ENCODE measurements around the gene IL18BP. TPM values are rescaled to one million over a fixed set of nuclear protein-coding genes. Genes with fewer than 3 reads are reported as not detected.

The IL18BP gene
- total RNA-seq, 1 donor from 2014 or later: 1.0 TPM

DNA sequence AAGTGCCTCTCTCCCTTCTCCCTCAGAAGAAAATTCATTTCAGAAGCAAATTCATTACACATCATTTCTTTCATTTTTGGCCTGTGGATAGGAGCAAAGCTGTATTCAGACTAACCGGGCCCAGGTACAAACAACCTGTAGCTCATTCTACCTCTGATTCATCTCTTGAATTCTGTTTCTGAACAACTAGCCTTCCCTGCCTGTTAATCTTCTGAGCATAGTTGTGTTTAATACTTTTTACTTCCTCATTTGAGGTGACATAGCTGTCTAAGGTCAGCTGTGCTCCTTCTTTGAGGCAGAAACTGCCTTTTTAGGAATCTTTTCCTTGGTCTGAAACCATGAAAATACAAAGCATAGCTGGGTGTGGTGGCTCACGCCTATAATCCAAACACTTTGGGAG, 12.6 kb upstream of the IL18BP start:
- no peak overlapping the region for H3K4me3 ChIP-seq (ENCODE audit: low read depth, low read length)
- no peak for DNase-seq (ENCODE audit: low read depth)
- TF ChIP-seq, protein P1, sequence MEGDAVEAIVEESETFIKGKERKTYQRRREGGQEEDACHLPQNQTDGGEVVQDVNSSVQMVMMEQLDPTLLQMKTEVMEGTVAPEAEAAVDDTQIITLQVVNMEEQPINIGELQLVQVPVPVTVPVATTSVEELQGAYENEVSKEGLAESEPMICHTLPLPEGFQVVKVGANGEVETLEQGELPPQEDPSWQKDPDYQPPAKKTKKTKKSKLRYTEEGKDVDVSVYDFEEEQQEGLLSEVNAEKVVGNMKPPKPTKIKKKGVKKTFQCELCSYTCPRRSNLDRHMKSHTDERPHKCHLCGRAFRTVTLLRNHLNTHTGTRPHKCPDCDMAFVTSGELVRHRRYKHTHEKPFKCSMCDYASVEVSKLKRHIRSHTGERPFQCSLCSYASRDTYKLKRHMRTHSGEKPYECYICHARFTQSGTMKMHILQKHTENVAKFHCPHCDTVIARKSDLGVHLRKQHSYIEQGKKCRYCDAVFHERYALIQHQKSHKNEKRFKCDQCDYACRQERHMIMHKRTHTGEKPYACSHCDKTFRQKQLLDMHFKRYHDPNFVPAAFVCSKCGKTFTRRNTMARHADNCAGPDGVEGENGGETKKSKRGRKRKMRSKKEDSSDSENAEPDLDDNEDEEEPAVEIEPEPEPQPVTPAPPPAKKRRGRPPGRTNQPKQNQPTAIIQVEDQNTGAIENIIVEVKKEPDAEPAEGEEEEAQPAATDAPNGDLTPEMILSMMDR (conservative IDR thresholded peaks at IDR 0.05; ENCODE audit: low read depth, low read length): no peak

DNA sequence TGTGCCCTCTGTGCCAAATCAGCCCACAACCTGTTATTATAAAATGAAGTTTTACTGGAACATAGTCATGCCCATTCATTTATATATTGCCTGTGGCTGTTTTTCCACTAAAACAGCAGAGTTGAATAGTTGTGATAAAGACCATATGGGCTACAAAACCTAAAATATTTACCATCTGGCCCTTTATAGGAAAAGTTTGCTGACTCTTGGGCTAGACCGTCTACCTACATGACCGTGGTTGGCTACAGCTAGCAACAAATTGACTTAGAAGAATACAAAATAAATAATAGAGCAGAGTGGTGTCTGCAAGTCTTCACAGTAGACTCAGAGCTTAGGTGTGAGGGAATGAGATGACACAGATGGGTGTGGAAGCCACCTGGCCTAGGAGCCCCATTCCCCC, 11.2 kb upstream of the IL18BP start:
- TF ChIP-seq, protein P1 (conservative IDR thresholded peaks at IDR 0.05; ENCODE audit: low read depth, low read length): no peak
- H3K4me3 ChIP-seq (ENCODE audit: low read depth, low read length): no peak overlapping the region
- no peak for DNase-seq (ENCODE audit: low read depth)

DNA sequence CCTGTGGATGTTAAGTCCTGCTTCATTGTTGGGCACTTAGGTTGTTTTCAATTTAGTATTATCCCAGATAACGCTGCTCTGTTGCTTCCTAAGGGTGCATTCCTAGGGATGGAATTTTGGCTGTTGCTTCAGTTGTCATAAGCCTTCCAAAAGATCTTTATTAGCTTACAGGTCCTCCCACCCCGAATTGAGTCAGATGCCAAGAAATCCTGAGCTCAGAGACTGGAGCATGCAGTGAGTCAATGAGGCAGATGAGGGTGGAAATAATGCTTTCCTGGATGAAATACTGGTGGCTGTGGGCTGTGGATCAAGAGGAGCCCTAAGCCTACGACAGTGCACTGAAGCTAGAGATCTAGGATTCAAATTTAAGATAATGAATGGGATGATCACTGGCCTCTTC, 10.7 kb upstream of the IL18BP start:
- TF ChIP-seq, protein P1 (conservative IDR thresholded peaks at IDR 0.05; ENCODE audit: low read depth, low read length): no peak
- DNase-seq (ENCODE audit: low read depth): no peak
- H3K4me3 ChIP-seq (ENCODE audit: low read depth, low read length): no peak overlapping the region

DNA sequence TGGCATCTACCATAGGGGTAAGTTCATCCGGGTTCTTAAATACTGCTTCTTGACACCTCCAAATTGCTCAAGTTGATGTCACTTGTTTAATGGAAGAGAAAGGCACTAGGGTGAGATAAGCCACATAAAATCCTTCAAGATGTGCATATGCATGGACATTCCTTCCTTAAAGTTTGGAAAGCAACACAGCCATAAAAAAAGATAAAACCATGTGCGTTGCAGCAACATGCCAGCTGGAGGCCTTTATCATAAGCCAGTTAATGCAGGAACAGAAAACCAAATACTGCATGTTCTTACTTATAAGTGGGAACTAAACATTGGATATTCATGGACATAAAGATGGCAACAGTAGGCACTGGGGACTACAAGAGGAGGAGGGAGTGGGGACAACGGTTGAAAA, 8.0 kb upstream of the IL18BP start:
- TF ChIP-seq, protein P1 (conservative IDR thresholded peaks at IDR 0.05; ENCODE audit: low read depth, low read length): no peak
- no peak for DNase-seq (ENCODE audit: low read depth)
- H3K4me3 ChIP-seq (ENCODE audit: low read depth, low read length): no peak overlapping the region

DNA sequence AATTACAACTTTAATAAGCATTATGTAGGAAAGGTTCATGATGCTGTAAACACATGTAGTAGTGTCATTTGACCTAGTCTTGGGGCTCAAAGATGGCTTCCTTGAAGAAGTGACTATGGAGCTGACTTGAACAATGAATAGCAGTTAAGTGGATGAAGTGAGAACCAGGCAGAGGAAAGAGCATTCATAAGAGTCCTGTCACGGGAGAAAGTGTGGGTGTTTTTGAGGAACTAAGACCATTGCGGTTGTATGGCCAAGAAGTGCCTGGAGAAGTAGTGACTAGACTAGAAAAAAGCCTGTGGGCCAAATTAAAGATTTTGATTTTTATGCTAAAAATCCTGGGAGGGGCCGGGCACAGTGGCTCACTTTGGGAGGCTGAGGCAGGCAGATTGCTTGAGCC, 7.2 kb upstream of the IL18BP start:
- no peak overlapping the region for H3K4me3 ChIP-seq (ENCODE audit: low read depth, low read length)
- DNase-seq (ENCODE audit: low read depth): no peak
- TF ChIP-seq, protein P1 (conservative IDR thresholded peaks at IDR 0.05; ENCODE audit: low read depth, low read length): no peak

DNA sequence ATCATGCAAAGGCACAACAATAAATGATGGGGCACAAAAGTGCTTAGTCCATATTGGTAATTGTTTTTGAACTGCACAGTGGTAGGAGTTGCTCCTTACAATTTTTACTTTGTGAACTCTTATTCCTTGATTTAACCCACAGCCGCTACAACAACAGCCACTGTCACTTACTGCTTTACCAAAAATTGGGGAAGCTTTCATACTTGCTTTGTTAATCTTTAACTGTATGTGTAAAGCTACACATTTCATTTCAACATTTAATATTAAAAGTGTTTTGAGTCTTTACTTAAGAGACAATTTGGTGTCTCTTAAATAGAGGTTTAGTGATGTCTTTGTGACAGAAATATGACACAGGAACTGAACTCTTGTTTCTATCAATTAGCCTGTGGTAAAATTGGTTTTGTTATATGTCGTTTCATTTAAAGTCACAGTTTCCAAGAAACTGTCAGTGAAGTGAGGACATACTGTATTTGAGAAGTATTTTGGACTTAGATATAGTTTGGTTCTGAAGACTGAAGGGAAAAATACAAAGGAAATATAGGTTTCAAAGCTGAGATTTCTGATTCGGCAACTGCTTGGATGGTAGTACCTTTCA, 6.5 kb upstream of the IL18BP start:
- DNase-seq (ENCODE audit: low read depth): no peak
- TF ChIP-seq, protein P1 (conservative IDR thresholded peaks at IDR 0.05; ENCODE audit: low read depth, low read length): no peak
- H3K4me3 ChIP-seq (ENCODE audit: low read depth, low read length): no peak overlapping the region

DNA sequence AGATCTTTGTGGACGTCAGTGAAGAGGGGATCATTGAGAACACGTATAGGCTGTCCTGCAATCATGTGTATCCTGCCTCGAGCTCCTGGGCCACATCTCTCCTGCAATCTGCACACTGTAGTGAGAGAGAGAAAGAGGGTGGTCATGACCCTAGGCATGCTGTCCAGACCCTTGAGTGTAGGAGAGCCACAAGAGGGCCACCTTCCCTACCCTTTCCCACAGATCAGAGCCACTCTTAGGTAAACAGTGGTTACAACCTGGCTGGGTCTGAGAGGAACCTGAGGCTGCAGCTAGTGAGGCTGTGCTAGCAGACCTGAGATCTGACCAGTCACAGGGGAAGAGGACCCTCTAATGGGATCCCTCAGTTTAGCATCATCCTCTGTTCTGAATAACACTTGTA, 3.9 kb upstream of the IL18BP start:
- TF ChIP-seq, protein P1 (conservative IDR thresholded peaks at IDR 0.05; ENCODE audit: low read depth, low read length): no peak
- DNase-seq (ENCODE audit: low read depth): no peak
- no peak overlapping the region for H3K4me3 ChIP-seq (ENCODE audit: low read depth, low read length)
